Osteoblast (primary cell): ENCODE data around the gene DBH. TPM values are rescaled to one million over a fixed set of nuclear protein-coding genes. Genes with fewer than 3 reads are reported as not detected.

Experiments
- DNase-seq: peaks from one replicate; pipeline ENCODE4 v3.0.0; 2011; ENCODE audit warnings: low spot score, mixed read lengths; ENCODE audit not compliant: insufficient read length; ENCODE audit errors: missing footprints
- H2AFZ ChIP-seq: 2 replicates; pipeline ENCODE4 v1.6.0; 2011; ENCODE audit warnings: mild to moderate bottlenecking, low read length
- H3K27ac ChIP-seq: 2 replicates; pipeline ENCODE4 v1.5.1; 2011; ENCODE audit warnings: mild to moderate bottlenecking, low read depth, low read length, moderate library complexity
- H3K27me3 ChIP-seq: 2 replicates; pipeline ENCODE4 v1.6.0; 2012; ENCODE audit warnings: mild to moderate bottlenecking, control low read depth, inconsistent platforms, low read length, moderate library complexity; ENCODE audit not compliant: insufficient read depth
- H3K36me3 ChIP-seq: 2 replicates; pipeline ENCODE4 v1.5.1; 2011; ENCODE audit warnings: mild to moderate bottlenecking, low read length, control low read depth, moderate library complexity; ENCODE audit not compliant: insufficient read depth
- H3K4me1 ChIP-seq: 2 replicates; pipeline ENCODE4 v1.5.1; 2011; ENCODE audit warnings: mild to moderate bottlenecking, low read length, control low read depth, moderate library complexity; ENCODE audit not compliant: insufficient read depth
- H3K4me2 ChIP-seq: 2 replicates; pipeline ENCODE4 v1.6.0; 2011; ENCODE audit warnings: mild to moderate bottlenecking, low read length; ENCODE audit not compliant: insufficient read depth
- H3K4me3 ChIP-seq: fragments of 200-600 bp; sonication (generic); 3 replicates; pipeline ENCODE4 v1.5.1; 2012; ENCODE audit warnings: mild to moderate bottlenecking, low read length, inconsistent platforms; ENCODE audit not compliant: insufficient read depth
- H3K79me2 ChIP-seq: 2 replicates; pipeline ENCODE4 v1.6.0; 2012; ENCODE audit warnings: mild to moderate bottlenecking, low read length, control low read depth, inconsistent platforms; ENCODE audit not compliant: insufficient read depth
- H3K9me3 ChIP-seq: 2 replicates; pipeline ENCODE4 v1.5.1; 2011; ENCODE audit warnings: low read depth, low read length, control low read depth
- H4K20me1 ChIP-seq: 2 replicates; pipeline ENCODE4 v1.6.0; 2012; ENCODE audit warnings: mild to moderate bottlenecking, low read length, control low read depth; ENCODE audit not compliant: insufficient read depth
- CTCF ChIP-seq: IDR thresholded peaks from 2 replicates; pipeline ENCODE4 v1.5.1; 2011; ENCODE audit warnings: mild to moderate bottlenecking, low read depth, low read length, moderate library complexity; ENCODE audit errors: extremely low read depth
- total RNA-seq: library from RNA; depleted of rRNA; stranded (reverse); fragments of >200 nt; gene quantifications from 2 replicates; pipeline ENCODE4 v1.2.3, GENCODE V29; 2012

DBH gene
- not detected in 2 replicates for total RNA-seq

GRCh38 chr9:133635533-133636531 lies at the start of gene DBH:
TSS of gene DBH (plus strand) at chr9:133636363. CDS start at chr9:133636372, 9 bp downstream.
- Histone ChIP-seq H3K4me3 (no peak within 1 kb of the TSS), H3K9me3 (no peaks in the 10 kb centered on the region), H3K36me3 (no peaks in the 10 kb centered on the region), H3K27ac (no peak within 1 kb of the TSS), H3K4me1 (no peaks in the 10 kb centered on the region), H3K79me2 (no peaks in the 10 kb centered on the region), H4K20me1 (no peaks in the 10 kb centered on the region), H2AFZ (no peak within 1 kb of the TSS), H3K27me3 (peaks cover 9% of the 10 kb centered on the region), H3K4me2 (no peak within 1 kb of the TSS)
- TF ChIP-seq CTCF = no peak
- DNase-seq = peak; percentile 58

GRCh38 chr9:133587051-133587450 lies 49.1 kb upstream of the DBH start:
- no peak for DNase-seq
- no peaks in the 10 kb centered on the region for H3K9me3 ChIP-seq
- peaks cover 42% of the 10 kb centered on the region for H3K27me3 ChIP-seq
- H3K27ac ChIP-seq = no peak overlapping the region
- no peaks in the 10 kb centered on the region for H3K79me2 ChIP-seq
- no peak for TF ChIP-seq CTCF
- H3K36me3 ChIP-seq = no peaks in the 10 kb centered on the region
- no peaks in the 10 kb centered on the region for H3K4me1 ChIP-seq
- no peak overlapping the region for H3K4me3 ChIP-seq
- H3K4me2 ChIP-seq = no peak overlapping the region
- H4K20me1 ChIP-seq = no peaks in the 10 kb centered on the region
- no peak overlapping the region for H2AFZ ChIP-seq

GRCh38 chr9:133587466-133587865 lies 48.7 kb upstream of the DBH start:
- H3K27me3 ChIP-seq = peaks cover 42% of the 10 kb centered on the region
- no peak overlapping the region for H3K4me2 ChIP-seq
- no peak overlapping the region for H3K4me3 ChIP-seq
- H3K4me1 ChIP-seq = no peaks in the 10 kb centered on the region
- no peaks in the 10 kb centered on the region for H3K36me3 ChIP-seq
- DNase-seq = no peak
- H3K79me2 ChIP-seq = no peaks in the 10 kb centered on the region
- H3K27ac ChIP-seq = no peak overlapping the region
- no peak for TF ChIP-seq CTCF
- no peak overlapping the region for H2AFZ ChIP-seq
- H3K9me3 ChIP-seq = no peaks in the 10 kb centered on the region
- no peaks in the 10 kb centered on the region for H4K20me1 ChIP-seq
